NCI-H446 (cell line): ENCODE data around the gene PCGF3.
"Not testable (repeated sequence)": the region's sequence is repeated elsewhere in the genome, so short reads cannot be mapped to it uniquely, and the experiment has no call there.

ENCODE experiments used
- DNase-seq, 2 experiments: peaks; one replicate each; lab custom pipeline; 2025; lab: John Stamatoyannopoulos, UW

PCGF3 gene

DNA sequence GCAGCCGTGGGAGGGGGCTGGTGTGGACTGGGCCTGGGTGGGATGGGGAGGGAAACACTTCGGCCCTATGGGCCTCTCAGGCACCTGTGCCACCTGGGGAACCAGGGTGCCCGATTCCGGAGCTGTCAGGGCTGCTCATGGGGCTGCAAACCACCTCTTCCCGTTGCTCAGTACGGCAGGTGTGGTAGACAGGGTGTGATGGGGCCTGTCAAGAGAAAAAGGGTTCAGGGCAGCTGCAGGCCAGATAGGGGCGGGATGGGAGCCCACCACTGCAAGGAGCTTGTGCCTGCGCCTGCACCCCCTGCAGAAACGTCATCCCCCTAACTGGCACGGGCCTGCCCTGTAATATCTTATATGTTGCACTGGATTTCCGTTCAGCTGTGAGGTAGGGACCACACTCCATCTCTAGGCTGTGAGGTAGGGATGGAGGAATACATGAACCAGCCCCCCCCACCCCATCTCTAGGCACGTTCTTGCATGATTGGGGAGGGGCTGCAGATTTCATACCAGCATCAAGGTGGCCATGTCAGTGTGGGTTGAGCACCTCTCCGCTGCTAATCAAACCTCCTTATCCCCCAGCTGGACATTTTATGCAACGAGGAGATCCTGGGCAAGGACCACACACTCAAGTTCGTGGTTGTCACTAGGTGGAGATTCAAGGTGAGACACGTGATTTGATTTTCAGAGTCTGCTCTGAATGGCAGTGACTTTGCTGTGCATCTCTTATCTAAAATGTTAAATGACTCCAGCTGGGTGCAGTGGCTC, 59.0 kb downstream of the PCGF3 start:
- no peak for DNase-seq

DNA sequence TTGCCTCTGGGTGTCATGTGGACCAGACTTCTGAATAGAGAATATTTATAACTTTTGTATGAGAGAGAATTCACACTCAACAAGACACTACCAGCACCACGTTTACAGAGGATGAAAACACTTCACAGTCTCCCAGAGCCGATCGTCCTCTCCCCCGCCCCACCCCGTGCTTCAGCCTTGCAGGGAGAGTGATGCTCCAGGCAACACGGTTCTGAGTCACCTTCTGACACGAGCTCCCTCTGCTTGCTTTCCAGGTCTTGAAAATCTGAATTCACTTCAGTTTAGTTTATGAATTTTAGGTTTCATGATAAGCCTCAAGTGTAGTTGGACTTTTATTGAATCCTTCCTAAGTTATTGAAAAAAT, 60.5 kb downstream of the PCGF3 start:
- no peak for DNase-seq

GRCh38 chr4:766559-767283, 61.1 kb downstream of the PCGF3 start:
- DNase-seq = no peak

DNA sequence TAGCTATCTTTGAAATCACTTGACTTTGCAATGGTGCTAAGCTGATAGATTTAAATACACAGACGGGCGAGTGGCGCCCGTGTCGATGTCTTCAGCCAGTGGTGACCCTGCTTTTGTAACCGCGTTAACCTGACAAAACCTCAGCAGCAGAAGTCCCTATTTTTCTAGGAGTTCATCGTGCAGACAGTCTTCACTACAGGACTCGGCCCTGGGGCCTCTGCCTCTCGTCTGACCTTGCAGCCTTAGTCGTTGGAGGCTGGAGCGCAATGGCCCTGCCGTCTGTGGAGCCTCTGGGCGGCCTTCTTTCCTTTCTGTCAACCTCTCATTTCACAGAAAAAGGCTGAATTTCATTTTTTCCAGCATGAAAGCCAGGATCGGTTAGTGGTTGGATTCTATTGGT, 62.4 kb downstream of the PCGF3 start:
- DNase-seq = no peak

DNA sequence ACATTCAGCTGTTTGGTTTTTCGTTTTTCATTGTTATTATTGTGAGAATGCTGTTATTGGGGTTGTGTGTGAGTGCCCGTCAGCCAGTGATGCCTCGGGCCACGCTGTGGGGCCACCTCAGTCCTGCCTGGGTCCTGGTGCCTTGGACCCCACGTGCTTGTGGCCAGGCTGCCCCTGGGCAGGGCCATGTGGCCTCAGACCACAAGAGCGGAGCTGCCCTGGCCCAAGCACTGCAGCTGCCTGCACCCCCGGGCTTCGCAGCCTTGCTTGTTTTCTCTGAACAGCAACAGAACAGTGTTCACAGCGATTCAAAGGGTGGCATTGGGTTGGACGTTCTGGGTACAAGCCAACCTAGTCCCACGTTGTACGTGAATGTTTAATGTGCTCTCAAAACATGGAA, 63.4 kb downstream of the PCGF3 start:
- DNase-seq = no peak

GRCh38 chr4:769511-769910, 63.9 kb downstream of the PCGF3 start:
- no peak for DNase-seq

DNA sequence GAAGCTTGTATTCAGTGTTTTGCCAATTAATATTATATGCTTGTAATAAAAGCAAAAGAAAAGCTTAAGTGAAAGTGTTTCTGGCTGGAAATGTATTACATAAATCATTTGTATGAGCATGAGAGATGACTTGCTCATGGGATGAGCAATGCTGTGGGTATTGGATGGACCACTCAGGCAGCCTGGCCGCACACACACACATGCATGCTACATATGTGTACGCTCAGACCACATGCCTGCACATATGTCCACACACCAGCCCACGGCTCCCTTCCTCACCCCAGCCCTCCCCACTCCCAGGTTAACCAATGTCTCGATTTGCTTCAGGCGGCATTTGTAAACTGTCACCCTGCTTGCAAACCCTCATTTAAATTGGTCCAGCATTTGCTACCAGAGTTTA, 64.4 kb downstream of the PCGF3 start:
- DNase-seq = no peak

DNA sequence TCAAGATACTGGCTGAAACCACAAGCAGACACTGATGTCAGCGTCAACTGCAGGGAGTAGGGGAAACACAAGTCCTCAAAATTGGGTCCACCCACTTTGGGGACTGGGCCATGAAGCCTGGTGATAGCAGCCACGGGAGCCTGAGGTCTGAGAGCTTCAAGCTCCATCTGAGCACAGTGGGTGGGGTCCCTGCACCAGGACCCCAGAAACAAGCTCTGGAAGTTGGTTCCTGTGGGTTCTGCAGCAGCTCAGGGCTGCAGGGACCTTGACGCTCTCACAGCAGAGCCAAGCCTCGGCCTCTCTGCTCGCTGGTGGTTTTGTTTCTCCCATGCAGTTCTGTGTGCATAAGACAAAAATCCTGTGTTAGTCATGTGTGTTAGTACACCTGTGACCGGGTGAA, 65.8 kb downstream of the PCGF3 start:
- no peak for DNase-seq

DNA sequence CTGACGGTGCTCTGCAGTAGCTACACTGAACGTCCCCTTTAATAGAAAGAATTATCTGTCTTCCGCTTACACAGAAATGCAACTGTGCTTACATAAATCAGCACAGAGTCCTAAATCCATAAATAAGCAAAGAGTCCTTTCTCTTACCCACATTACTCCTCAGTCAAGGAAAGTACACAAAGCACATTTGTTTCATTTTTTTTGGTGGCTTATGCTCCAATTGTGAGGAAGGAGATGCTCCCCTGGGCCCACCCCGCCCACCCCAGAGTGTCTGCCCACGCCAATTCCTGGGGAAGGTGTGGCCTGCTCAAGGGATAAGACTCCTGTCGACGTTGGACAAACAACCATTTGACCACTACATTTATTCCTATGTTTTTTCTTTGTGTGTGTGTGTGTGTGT, 66.5 kb downstream of the PCGF3 start:
- no peak for DNase-seq

DNA sequence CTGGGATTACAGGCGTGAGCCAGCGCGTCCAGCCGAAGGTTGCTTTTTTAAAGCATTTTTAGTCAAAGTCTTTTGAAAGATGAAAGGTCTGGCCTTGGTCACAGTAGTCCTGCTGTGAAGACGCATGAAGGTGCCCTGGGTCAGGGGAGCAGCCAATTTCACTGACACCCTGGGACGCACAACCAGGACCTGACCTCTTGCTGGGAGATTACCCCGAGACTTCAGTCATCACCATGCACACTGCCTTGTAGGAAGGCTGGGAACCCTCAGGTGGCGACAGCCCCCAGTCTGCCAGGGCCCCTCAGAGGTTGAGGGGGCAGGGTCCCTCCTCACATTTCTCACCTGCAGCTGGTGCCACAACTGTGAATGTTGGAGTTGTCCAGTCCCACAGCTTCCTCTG, 67.1 kb downstream of the PCGF3 start:
- no peak for DNase-seq

DNA sequence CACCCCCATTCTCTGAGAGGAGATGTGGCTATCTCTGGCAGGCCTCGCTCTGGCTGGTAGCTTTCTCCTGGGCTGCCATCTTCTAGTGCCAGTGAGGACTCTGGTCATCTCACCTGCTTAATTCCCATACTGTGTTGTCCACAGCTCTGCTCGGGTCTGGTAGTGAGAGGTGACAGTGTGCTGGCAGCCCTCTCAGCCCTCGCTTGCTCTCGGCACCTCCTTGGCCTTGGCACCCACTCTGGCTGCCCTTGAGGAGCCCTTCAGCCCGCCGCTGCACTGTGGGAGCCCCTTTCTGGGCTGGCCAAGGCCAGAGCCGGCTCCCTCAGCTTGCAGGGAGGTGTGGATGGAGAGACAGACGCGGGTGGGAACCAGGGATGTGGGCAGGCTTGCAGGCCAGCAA, 67.6 kb downstream of the PCGF3 start:
- DNase-seq = no peak

DNA sequence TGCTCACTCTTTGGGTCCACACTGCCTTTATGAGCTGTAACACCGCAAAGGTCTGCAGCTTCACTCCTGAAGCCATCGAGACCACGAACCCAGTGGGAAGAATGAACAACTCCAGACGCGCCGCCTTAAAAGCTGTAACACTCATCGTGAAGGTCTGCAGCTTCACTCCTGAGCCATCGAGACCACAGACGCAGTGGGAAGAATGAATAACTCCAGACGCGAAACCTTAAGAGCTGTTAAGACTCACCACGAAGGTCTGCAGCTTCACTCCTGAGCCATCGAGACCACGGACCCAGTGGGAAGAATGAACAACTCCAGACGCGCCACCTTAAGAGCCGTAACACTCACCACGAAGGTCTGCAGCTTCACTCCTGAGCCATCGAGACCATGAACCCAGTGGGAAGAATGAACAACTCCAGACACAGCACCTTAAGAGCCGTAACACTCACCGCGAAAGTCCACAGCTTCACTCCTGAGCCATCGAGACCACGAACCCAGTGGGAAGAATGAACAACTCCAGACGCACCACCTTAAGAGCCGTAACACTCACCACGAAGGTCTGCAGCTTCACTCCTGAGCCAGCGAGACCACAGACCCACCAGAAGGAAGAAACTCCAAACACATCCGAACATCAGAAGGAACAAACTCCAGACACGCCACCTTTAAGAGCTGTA, 68.9 kb downstream of the PCGF3 start:
- DNase-seq = not testable (repeated sequence)

DNA sequence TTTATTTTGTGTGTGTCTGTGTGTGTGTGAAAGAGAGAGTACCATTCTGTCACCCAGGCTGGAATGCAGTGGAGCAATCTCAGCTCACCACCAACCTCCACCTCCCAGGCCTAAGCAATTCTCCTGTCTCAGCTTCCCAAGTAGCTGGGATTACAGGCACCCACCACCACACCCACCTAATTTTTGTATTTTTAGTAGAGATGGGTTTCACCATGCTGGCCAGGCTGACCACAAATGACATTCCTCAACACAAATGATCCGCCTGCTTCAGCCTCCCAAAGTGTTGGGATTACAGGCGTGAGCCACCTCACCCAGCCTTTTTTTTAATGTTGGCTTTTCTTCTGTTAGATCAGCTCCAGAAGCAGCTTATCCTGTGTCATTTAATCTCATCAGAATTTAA, 69.9 kb downstream of the PCGF3 start:
- not testable (repeated sequence) for DNase-seq

DNA sequence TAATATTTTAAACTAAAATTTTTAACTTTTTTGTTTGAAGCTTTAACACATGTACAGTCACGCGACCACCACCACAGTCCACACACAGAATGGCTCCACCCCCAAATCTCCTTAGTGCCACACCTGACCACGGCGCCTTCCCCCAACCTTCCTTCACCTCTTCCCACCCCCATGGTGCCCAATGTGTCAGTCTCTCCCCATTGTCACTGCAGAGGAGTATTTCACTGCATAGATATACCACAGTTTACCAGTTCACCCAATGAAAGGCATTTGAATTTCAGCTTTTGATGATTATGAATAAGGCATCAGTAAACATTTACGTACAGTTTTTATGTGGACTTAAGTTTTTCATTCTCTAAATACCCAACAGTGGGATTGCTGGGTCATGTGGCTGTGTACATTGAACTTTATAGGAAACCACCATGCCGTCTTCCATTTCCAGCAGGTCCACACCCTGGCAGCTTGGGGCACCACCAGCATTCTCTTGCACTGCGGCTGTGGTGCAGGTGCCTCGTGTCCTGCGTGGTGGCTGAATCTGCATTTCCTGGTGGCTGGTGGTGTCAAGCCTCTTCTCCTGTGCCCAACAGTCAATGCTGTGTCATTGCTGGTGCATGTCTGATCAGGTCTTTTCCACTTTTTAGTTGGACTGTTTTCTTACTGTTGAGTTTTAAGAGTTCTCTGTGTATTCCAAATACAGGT, 71.3 kb downstream of the PCGF3 start:
- DNase-seq = no peak

GRCh38 chr4:777520-778262, 72.1 kb downstream of the PCGF3 start:
- no peak for DNase-seq

DNA sequence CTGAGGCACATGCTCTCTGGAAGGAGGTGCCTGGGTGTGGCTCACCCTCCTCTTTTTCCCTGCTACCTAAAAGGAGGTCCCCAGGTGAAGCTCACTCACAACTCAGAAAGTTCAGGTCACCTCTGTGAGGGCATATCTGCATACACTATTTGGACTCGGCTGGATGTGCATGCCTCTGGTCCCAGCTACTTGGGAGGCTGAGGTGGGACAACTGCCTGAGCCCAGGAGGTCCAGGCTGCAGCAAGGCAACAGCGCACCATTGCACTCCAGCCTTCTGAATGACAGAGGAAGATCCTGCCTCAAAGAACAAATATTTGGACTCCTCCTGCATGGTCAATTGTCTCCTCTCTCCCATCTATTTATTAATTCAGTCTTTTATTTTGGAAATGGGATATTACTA, 73.9 kb downstream of the PCGF3 start:
- DNase-seq = no peak

DNA sequence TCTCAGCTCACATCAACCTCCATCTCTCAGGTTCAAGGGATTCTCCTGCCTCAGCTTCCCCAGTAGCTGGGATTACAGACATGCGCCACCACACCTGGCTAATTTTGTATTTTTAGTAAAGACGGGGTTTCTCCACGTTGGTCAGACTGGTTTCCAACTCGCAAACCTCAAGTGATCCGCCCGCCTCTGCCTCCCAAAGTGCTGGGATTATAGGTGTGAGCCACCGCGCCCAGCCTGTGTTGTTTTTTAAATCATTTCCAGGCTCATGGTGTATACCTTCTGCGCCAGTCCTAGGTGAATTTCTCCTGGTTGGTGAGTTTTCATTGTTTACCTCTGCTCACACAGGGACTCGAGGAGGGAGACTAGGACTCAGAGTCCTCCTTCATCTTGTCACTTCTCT, 74.6 kb downstream of the PCGF3 start:
- not testable (repeated sequence) for DNase-seq

DNA sequence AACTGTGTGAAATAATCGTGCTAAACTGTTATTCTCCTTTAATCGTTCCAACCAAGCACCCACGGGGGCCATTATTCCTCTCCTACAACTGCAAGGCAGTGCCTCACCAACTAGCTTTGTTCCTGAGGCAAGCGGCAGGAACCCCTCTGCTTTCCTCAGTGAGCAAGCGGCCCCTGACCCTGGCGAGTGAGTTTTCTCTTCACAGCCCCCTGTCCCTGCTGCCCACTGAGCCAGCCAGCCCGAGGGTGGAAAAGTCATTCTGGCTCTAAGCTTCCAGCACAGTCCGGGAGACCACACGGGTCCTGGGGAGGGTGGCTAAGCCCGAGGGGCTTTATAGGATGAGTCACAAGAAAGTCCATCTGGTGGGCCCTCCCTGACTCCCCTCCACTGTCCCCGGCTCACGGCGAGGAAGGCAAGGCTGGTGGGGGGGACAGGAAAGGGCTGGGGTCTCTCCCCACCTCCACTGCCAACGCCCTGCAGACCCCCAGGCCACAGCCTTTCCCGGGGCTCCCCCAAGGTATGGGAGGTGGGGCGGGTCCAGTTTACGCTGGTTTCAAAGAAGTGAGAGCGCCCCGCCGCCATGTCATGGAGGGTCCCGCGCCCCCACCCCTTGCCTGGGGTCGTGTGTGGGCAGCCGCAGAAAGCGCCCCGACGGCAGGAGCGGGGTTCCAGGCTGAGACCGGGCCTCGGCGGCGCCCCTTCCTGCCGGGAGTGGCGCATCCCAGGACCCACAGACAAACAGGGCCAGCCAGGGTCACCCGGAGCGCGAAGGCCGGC, 75.3 kb downstream of the PCGF3 start:
- no peak for DNase-seq

- peak; percentile 80 to 96 for DNase-seq
Observed at GRCh38 chr4:781493-782216, 76.0 kb downstream of the PCGF3 start.
